ENCODE data around the gene LRRC36. TPM values are rescaled to one million over a fixed set of nuclear protein-coding genes. Genes with fewer than 3 reads are reported as not detected.

The LRRC36 gene
- total and polyA plus RNA-seq, 2 donors (not counting 3 experiments of a cell fraction or from before 2014, with no cell fraction given): 0.30 to 2.0 TPM

DNA sequence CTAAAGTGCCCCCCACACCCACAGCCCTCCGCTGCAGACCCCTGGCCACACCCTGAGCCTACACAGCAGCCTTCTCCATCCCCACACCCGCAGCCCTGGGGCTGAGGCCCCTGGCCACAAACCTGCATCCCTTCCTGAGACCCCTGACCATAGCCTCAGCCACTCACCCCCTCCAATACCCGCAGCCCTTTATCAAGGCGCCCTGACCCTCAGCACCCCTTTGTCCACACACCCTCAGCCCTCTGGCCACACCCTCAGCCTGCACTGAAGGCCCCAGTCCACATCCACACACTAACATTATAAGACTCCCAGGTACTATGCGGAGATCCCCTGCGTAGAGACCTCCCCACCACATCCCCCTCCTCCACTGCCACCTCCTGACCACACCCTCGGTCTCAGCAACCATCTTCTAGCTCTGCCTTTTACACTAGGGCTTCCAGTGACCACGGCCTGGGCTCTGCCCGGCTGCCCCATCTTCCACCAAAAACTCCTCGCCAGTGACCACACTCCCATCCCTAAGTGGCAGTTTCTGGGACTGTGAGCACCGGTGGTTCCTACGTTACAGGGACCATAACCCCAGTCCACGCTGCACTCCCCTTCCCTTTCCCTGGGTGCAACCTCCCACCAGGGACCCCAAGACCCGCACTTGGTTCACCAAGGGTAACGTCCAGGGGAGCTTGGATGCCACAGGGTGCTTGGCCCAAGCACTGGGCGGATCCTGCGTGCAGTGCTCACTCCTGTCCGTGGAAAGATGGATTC is 65.9 kb downstream of the LRRC36 start:
- no peak for FAIRE-seq
- no peak overlapping the region for H2AFZ ChIP-seq (ENCODE audit: low read depth, low read length)
- intact Hi-C loops (cut with micrococcal nuclease): loop anchor here (1.0 to 10.0 kb wide), 7 partner anchors 20 to 438 kb away; partner anchors contain the start of genes E2F4, ELMO3, EXOC3L1 and KCTD19

More for the DNA sequence above, 65.9 kb downstream of the LRRC36 start:
- ChIA-PET POLR2A (interaction anchor here (0.6 kb wide), 1 partner anchor 118 kb away, joined by 3 read pairs; no protein-coding TSS in a partner anchor), CTCF (interaction anchor here (0.6 to 3.1 kb wide), 17 partner anchors 7 to 145 kb away, joined by 3 to 34 read pairs (median 4); partner anchors contain the start of genes FHOD1, KCTD19 and LRRC36)
- no peaks in the 10 kb centered on the region for H3K79me2 ChIP-seq (ENCODE audit: control insufficient read depth, insufficient read depth, low read length)
- dilution Hi-C loops (cut with MboI; ENCODE audit: extremely low pct_ligation_motif_present, low sequenced_read_pairs): no loop called here
- TF ChIP-seq MYC (IDR thresholded peaks at IDR 0.05; ENCODE audit: low read depth, low read length): no peak
- no peak for TF ChIP-seq POLR2A (IDR thresholded peaks at IDR 0.05; ENCODE audit: low read depth, low read length)
- TF ChIP-seq EZH2 (IDR thresholded peaks at IDR 0.05; ENCODE audit: borderline replicate concordance, low read depth, low read length, severe bottlenecking): no peak
- no peak for TF ChIP-seq FOS (IDR thresholded peaks at IDR 0.05; ENCODE audit: borderline replicate concordance, insufficient read depth, low read length)
- no peak for TF ChIP-seq POLR2AphosphoS5 (IDR thresholded peaks at IDR 0.05; ENCODE audit: insufficient read depth, low read depth, low read length)
- TF ChIP-seq JUN (IDR thresholded peaks at IDR 0.05; ENCODE audit: borderline replicate concordance, insufficient read depth, insufficient read length, low read depth): no peak
- no peak for TF ChIP-seq GATA2 (IDR thresholded peaks at IDR 0.05; ENCODE audit: insufficient read depth, insufficient read length, low read depth, low read length)
- TF ChIP-seq, protein P1, sequence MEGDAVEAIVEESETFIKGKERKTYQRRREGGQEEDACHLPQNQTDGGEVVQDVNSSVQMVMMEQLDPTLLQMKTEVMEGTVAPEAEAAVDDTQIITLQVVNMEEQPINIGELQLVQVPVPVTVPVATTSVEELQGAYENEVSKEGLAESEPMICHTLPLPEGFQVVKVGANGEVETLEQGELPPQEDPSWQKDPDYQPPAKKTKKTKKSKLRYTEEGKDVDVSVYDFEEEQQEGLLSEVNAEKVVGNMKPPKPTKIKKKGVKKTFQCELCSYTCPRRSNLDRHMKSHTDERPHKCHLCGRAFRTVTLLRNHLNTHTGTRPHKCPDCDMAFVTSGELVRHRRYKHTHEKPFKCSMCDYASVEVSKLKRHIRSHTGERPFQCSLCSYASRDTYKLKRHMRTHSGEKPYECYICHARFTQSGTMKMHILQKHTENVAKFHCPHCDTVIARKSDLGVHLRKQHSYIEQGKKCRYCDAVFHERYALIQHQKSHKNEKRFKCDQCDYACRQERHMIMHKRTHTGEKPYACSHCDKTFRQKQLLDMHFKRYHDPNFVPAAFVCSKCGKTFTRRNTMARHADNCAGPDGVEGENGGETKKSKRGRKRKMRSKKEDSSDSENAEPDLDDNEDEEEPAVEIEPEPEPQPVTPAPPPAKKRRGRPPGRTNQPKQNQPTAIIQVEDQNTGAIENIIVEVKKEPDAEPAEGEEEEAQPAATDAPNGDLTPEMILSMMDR (IDR thresholded peaks at IDR 0.05; ENCODE audit: extremely low read depth in 1 of 2, insufficient read depth in 1 of 2, low read depth in 1 of 2, low read length in 2 of 2): no peak
- TF ChIP-seq, protein P2, sequence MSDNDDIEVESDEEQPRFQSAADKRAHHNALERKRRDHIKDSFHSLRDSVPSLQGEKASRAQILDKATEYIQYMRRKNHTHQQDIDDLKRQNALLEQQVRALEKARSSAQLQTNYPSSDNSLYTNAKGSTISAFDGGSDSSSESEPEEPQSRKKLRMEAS (IDR thresholded peaks at IDR 0.05; ENCODE audit: insufficient read depth, insufficient read length): no peak
- BruUV-seq (replicated peaks): no TSS peak
- no peaks in the 10 kb centered on the region for H3K9me3 ChIP-seq (replicated peaks; ENCODE audit: control insufficient read depth, insufficient read depth, low read length)
- peaks cover 9 to 11% of the 10 kb centered on the region in 2 experiments for H3K27me3 ChIP-seq (ENCODE audit: control insufficient read depth in 2 of 2, insufficient read depth in 2 of 2, low read length in 2 of 2)
- no peak overlapping the region for H3K27ac ChIP-seq (ENCODE audit: insufficient read depth, low read depth, low read length)
- no peak overlapping the region for H3K9ac ChIP-seq (replicated peaks; ENCODE audit: extremely low read depth, insufficient read depth, low read length)
- H3K4me1 ChIP-seq (ENCODE audit: control insufficient read depth, extremely low read depth, insufficient read depth, low read length): peaks cover 13% of the 10 kb centered on the region
- H3K4me2 ChIP-seq (ENCODE audit: insufficient read depth, low read length): no peak overlapping the region
- no peak for DNase-seq (ENCODE audit: low read depth, low spot score)
- H4K20me1 ChIP-seq (replicated peaks; ENCODE audit: control insufficient read depth, extremely low read depth, insufficient read depth, low read length): no peaks in the 10 kb centered on the region
- no peak overlapping the region for H3K4me3 ChIP-seq (replicated peaks in 1 of 3; ENCODE audit: insufficient read depth in 1 of 3, low read depth in 1 of 3, low read length in 3 of 3)
- H3K36me3 ChIP-seq (ENCODE audit: control insufficient read depth in 2 of 2, extremely low read depth in 1 of 2, insufficient read depth in 2 of 2, low read length in 2 of 2): no peaks in the 10 kb centered on the region
- no peaks in the 10 kb centered on the region for H3K9me1 ChIP-seq (replicated peaks; ENCODE audit: control insufficient read depth, extremely low read depth, insufficient read depth, low read length)
